Measurements from ENCODE around the gene LRRC10.

LRRC10 gene

DNA sequence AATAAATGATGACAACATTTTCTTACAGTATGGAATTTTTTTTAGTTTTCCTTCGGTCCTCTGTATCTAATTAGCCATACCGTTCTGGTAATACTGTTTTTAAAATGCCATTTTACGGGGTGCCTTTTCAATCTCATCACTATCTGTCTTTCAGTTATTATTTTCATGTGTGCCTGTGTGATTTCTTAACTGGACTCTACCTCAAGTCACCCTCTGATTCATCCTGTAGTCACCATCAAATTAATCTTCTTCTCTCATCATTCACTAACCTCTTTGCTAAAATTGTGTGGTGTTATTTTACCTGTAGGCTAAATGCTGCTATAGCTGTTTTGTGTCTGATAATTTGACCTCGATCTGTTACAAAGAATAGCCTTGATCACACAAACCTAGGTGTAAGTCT is 41.5 kb downstream of the LRRC10 start:
- Histone ChIP-seq H3K4me2 (ENCODE audit: low read length) (no peak overlapping the region), H3F3A (ENCODE audit: insufficient read depth, low read length) (no peaks in the 10 kb centered on the region)
- TF ChIP-seq, protein P1, sequence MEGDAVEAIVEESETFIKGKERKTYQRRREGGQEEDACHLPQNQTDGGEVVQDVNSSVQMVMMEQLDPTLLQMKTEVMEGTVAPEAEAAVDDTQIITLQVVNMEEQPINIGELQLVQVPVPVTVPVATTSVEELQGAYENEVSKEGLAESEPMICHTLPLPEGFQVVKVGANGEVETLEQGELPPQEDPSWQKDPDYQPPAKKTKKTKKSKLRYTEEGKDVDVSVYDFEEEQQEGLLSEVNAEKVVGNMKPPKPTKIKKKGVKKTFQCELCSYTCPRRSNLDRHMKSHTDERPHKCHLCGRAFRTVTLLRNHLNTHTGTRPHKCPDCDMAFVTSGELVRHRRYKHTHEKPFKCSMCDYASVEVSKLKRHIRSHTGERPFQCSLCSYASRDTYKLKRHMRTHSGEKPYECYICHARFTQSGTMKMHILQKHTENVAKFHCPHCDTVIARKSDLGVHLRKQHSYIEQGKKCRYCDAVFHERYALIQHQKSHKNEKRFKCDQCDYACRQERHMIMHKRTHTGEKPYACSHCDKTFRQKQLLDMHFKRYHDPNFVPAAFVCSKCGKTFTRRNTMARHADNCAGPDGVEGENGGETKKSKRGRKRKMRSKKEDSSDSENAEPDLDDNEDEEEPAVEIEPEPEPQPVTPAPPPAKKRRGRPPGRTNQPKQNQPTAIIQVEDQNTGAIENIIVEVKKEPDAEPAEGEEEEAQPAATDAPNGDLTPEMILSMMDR (IDR thresholded peaks at IDR 0.05; ENCODE audit: low read length), result no peak
- no peak for TF ChIP-seq EZH2 (IDR thresholded peaks at IDR 0.05; ENCODE audit: borderline replicate concordance, low read length)

DNA sequence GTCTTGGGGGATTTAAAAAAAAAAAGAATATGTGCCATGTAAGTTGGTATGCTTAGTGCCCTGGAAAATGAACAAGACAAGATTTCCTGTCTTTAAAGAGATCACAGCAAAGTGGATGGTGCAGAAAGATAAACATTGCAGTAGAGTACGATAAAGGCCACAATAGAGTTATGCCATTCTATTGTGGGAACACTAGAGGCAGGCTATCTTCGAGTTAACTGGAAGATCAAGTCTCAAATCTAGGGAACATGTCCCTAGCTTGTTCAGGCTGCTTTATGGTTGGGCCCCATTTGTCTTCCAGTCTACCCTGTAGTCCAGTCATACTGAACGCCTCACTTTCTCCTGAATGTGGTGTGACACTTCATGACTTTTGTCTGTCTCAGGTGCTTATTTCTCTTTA is 44.1 kb downstream of the LRRC10 start:
- no peak overlapping the region for H3K9ac ChIP-seq (ENCODE audit: low read length)
- no peaks in the 10 kb centered on the region for H3K4me1 ChIP-seq (ENCODE audit: insufficient read depth, low read length, severe bottlenecking)
- H3K79me2 ChIP-seq (ENCODE audit: insufficient read depth, low read length), result no peaks in the 10 kb centered on the region
- H2AFZ ChIP-seq (ENCODE audit: low read length), result no peak overlapping the region
- H3K4me3 ChIP-seq (ENCODE audit: low read depth, low read length, poor library complexity, severe bottlenecking), result no peak overlapping the region
- TF ChIP-seq, protein P1 (IDR thresholded peaks at IDR 0.05; ENCODE audit: low read length), result peak; percentile 17; the same call in 1 of the 2 replicates
- no peak for TF ChIP-seq EZH2 (IDR thresholded peaks at IDR 0.05; ENCODE audit: borderline replicate concordance, low read length)
- H3K9me2 ChIP-seq (ENCODE audit: low read depth, low read length), result no peaks in the 10 kb centered on the region; the same call in 1 of the 2 replicates
- no peaks in the 10 kb centered on the region for H3K9me3 ChIP-seq (ENCODE audit: low read length)
- no peak overlapping the region for H3K27ac ChIP-seq (ENCODE audit: low read depth, low read length, poor library complexity, severe bottlenecking)
- H3K36me3 ChIP-seq (ENCODE audit: insufficient read depth, low read length), result peaks cover 27% of the 10 kb centered on the region; the same call in 1 of the 2 replicates
- no peaks in the 10 kb centered on the region for H3K27me3 ChIP-seq (ENCODE audit: insufficient read depth, low read length)
- no peak overlapping the region for H3K4me2 ChIP-seq (ENCODE audit: low read length)
- H3F3A ChIP-seq (ENCODE audit: insufficient read depth, low read length), result no peaks in the 10 kb centered on the region
- H4K20me1 ChIP-seq (ENCODE audit: insufficient read depth, low read length), result no peaks in the 10 kb centered on the region

More for the DNA sequence above, 41.5 kb downstream of the LRRC10 start:
- no peaks in the 10 kb centered on the region for H4K20me1 ChIP-seq (ENCODE audit: insufficient read depth, low read length)
- no peak overlapping the region for H2AFZ ChIP-seq (ENCODE audit: low read length)
- no peaks in the 10 kb centered on the region for H3K9me3 ChIP-seq (ENCODE audit: low read length)
- no peak overlapping the region for H3K4me3 ChIP-seq (ENCODE audit: low read depth, low read length, poor library complexity, severe bottlenecking)
- no peak overlapping the region for H3K9ac ChIP-seq (ENCODE audit: low read length)
- H3K36me3 ChIP-seq (ENCODE audit: insufficient read depth, low read length), result peaks cover 30% of the 10 kb centered on the region
- H3K27ac ChIP-seq (ENCODE audit: low read depth, low read length, poor library complexity, severe bottlenecking), result no peak overlapping the region
- H3K79me2 ChIP-seq (ENCODE audit: insufficient read depth, low read length), result no peaks in the 10 kb centered on the region
- no peaks in the 10 kb centered on the region for H3K27me3 ChIP-seq (ENCODE audit: insufficient read depth, low read length)
- H3K4me1 ChIP-seq (ENCODE audit: insufficient read depth, low read length, severe bottlenecking), result no peaks in the 10 kb centered on the region
- H3K9me2 ChIP-seq (ENCODE audit: low read depth, low read length), result no peaks in the 10 kb centered on the region

DNA sequence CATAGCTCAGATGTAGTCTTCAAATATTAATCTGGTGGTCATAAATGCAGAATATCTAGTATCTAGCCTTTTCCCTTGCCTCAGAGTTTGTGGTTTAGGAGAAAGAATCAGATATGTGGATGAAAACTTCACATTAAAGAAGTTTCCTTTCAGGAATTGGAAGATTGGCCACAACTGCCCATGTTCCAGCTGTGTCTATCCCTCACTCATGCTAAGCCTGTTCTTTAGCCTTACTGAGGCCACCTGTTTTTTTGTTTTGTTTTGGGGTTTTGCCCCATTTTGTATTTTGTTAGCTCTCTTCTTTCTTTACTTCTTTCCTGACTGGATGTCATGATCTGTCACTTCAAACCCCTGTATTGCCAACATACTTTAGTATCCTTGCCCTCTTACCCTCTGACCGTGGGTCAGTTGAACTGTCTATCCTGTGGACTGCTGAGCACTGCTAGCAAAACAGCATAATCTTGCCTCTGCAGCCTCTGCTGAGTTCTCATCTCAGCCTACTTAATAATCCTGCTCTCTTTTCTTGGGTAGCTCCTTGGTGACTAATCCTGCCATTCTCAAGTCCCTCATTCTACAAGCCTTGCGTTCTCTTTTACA is 47.4 kb downstream of the LRRC10 start:
- peaks cover 21% of the 10 kb centered on the region; the same call in 1 of the 2 replicates for H3K36me3 ChIP-seq (ENCODE audit: insufficient read depth, low read length)
- no peak overlapping the region for H3K9ac ChIP-seq (ENCODE audit: low read length)
- TF ChIP-seq, protein P1 (IDR thresholded peaks at IDR 0.05; ENCODE audit: low read length), result no peak
- no peak for TF ChIP-seq EZH2 (IDR thresholded peaks at IDR 0.05; ENCODE audit: borderline replicate concordance, low read length)
- no peaks in the 10 kb centered on the region for H4K20me1 ChIP-seq (ENCODE audit: insufficient read depth, low read length)
- H3K4me1 ChIP-seq (ENCODE audit: insufficient read depth, low read length, severe bottlenecking), result no peaks in the 10 kb centered on the region
- no peak overlapping the region for H2AFZ ChIP-seq (ENCODE audit: low read length)
- no peaks in the 10 kb centered on the region for H3K79me2 ChIP-seq (ENCODE audit: insufficient read depth, low read length)
- no peaks in the 10 kb centered on the region for H3K9me3 ChIP-seq (ENCODE audit: low read length)
- no peak overlapping the region for H3K4me3 ChIP-seq (ENCODE audit: low read depth, low read length, poor library complexity, severe bottlenecking)
- H3K27me3 ChIP-seq (ENCODE audit: insufficient read depth, low read length), result no peaks in the 10 kb centered on the region
- H3K9me2 ChIP-seq (ENCODE audit: low read depth, low read length), result no peaks in the 10 kb centered on the region; the same call in 1 of the 2 replicates
- no peak overlapping the region for H3K4me2 ChIP-seq (ENCODE audit: low read length)
- H3F3A ChIP-seq (ENCODE audit: insufficient read depth, low read length), result no peaks in the 10 kb centered on the region
- H3K27ac ChIP-seq (ENCODE audit: low read depth, low read length, poor library complexity, severe bottlenecking), result no peak overlapping the region

Data from OCI-LY1 (cell line).